Gastroesophageal sphincter (tissue), 4 donors: ENCODE data around the gene NTNG2. TPM values are rescaled to one million over a fixed set of nuclear protein-coding genes. Genes with fewer than 3 reads are reported as not detected.

ENCODE experiments used
- ATAC-seq: fragments of 150-250 bp; one replicate; pipeline ENCODE4 v1.9.1; 2016; ENCODE audit warnings: mild to moderate bottlenecking, moderate library complexity
- H3K27ac ChIP-seq, 4 donors: fragments of 200-600 bp; sonication (generic) in 3 of 4; 1 replicate in 3 of 4; 2 replicates in 1 of 4; pipeline ENCODE4 v1.5.1; 2016 to 2019
- H3K27me3 ChIP-seq: fragments of 200-600 bp; sonication (generic); one replicate; pipeline ENCODE4 v1.5.1; 2019
- H3K36me3 ChIP-seq, 2 donors: fragments of 200-600 bp; sonication (generic); one replicate each; pipeline ENCODE4 v1.5.1; 2019; ENCODE audit warnings: control low read depth in 1 of 2
- H3K4me1 ChIP-seq, 3 donors: fragments of 200-600 bp; sonication (generic); 1 replicate in 2 of 3; 2 replicates in 1 of 3; pipeline ENCODE4 v1.5.1; 2016 to 2019; ENCODE audit warnings: control low read depth in 2 of 3
- H3K4me3 ChIP-seq, 2 donors: fragments of 200-600 bp; sonication (generic); one replicate each; pipeline ENCODE4 v1.5.1; 2019; ENCODE audit warnings: mild to moderate bottlenecking in 1 of 2, moderate library complexity in 1 of 2
- H3K9me3 ChIP-seq, 3 donors: fragments of 200-600 bp; sonication (generic); one replicate each; pipeline ENCODE4 v1.5.1; 2017 to 2019; ENCODE audit warnings: control low read depth in 2 of 3
- EP300 ChIP-seq: sonication (generic); formaldehyde crosslinking; IDR thresholded peaks from one replicate; pipeline ENCODE4 v1.6.1; 2017; ENCODE audit warnings: antibody characterized with exemption, mild to moderate bottlenecking
- POLR2A ChIP-seq, 2 donors: fragments of 450-650 bp; IDR thresholded peaks; one replicate each; pipeline ENCODE4 v1.6.1; 2017; ENCODE audit warnings: antibody characterized with exemption in 2 of 2, mild to moderate bottlenecking in 2 of 2, moderate library complexity in 1 of 2
- POLR2AphosphoS5 ChIP-seq: sonication (generic); formaldehyde crosslinking; IDR thresholded peaks from one replicate; pipeline ENCODE4 v1.6.1; 2017; ENCODE audit warnings: antibody characterized with exemption
- WGBS, 2 donors: methylation state at CpG; one replicate each; pipeline ENCODE4 v1.1.5; 2018; ENCODE audit warnings: low coverage in 1 of 2; 5-methylcytosine and 5-hydroxymethylcytosine counted together
- total RNA-seq, 4 donors: library from RNA; depleted of rRNA; stranded (reverse); fragments of >200 nt; gene quantifications; one replicate each; pipeline ENCODE4 v1.1.0, GENCODE V29; 2016
- TF ChIP-seq, protein P1 (sequence below), 4 experiments: fragments of 200-600 bp in 2 of 4; fragments of 450-650 bp in 2 of 4; sonication (generic) in 1 of 4; IDR thresholded peaks; one replicate each; pipeline ENCODE4 v1.5.1; 2017 to 2019; ENCODE audit warnings: antibody characterized with exemption in 4 of 4, mild to moderate bottlenecking in 2 of 4, moderate library complexity in 2 of 4

NTNG2 gene
- total RNA-seq, 4 donors from 2014 or later = 0.81 to 1.6 (median 1.3) TPM

DNA sequence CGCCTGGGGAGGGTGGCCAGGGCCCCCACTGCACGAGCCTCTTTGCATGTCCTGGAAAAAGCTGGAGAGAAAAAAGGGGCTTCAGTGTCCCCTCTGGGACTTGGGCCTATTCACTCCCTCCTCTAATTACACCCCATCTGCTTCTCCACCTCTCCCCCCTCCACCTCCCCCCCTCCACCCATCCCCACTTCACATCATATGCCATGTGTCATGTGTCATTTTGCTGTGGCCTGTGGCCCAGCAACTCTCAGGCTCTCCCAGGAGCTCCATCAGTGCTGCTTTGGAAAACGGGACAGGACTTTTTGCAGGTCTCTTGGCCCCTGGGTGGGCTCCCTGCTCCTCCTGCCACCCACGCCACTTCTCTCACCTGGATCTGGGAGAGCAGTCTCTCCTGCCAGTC is 68.7 kb downstream of the NTNG2 start:
- H3K4me3 ChIP-seq = no peak overlapping the region
- TF ChIP-seq, protein P1, sequence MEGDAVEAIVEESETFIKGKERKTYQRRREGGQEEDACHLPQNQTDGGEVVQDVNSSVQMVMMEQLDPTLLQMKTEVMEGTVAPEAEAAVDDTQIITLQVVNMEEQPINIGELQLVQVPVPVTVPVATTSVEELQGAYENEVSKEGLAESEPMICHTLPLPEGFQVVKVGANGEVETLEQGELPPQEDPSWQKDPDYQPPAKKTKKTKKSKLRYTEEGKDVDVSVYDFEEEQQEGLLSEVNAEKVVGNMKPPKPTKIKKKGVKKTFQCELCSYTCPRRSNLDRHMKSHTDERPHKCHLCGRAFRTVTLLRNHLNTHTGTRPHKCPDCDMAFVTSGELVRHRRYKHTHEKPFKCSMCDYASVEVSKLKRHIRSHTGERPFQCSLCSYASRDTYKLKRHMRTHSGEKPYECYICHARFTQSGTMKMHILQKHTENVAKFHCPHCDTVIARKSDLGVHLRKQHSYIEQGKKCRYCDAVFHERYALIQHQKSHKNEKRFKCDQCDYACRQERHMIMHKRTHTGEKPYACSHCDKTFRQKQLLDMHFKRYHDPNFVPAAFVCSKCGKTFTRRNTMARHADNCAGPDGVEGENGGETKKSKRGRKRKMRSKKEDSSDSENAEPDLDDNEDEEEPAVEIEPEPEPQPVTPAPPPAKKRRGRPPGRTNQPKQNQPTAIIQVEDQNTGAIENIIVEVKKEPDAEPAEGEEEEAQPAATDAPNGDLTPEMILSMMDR (IDR thresholded peaks at IDR 0.05) = no peak
- TF ChIP-seq POLR2A (IDR thresholded peaks at IDR 0.05) (no peak), POLR2AphosphoS5 (no peak), EP300 (no peak)
- no peaks in the 10 kb centered on the region for H3K36me3 ChIP-seq
- H3K4me1 ChIP-seq = no peaks in the 10 kb centered on the region
- WGBS, 2 donors = 80% methylated on average over 1 of the region's 4 CpGs; no CpG with 5 or more reads in 1 of the 2 donors
- H3K9me3 ChIP-seq = no peaks in the 10 kb centered on the region
- H3K27me3 ChIP-seq = peaks cover 62% of the 10 kb centered on the region
- no peak overlapping the region for H3K27ac ChIP-seq
- ATAC-seq = no peak

DNA sequence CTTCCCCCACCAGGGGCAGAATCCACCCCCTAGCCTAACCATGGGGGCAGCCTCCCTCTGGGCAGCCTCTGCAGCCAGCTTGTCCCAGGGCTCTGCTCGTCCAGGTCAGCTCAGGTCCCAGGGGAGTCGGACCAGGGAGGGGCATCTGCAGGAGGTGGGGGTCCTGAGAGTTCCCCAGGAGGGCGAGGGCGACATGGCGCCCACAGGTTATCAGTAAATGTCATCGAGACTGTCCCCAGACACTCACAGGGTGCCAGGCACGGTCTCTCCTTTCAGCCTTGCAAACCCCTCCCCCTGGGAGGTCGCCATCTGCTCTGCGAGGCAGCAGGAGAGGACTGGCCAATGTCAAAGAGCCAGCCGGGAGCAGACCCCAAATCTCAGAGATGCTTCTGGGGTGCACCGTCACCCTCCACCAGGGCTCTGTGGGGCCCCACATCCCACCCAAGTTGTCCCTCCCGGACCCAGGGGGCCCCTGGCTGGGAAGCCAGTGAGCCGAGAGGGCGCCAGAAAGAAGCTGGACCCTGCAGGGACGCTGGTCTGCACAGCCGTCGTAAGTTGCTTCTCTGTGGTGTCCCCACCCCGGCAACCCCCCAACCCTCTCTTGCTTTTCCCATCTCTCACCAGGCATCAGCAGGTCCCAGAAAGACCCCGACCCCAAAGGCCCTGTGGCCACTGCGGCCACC is 69.3 kb downstream of the NTNG2 start:
- 70% methylated on average over 6 of the region's 20 CpGs; no CpG with 5 or more reads in 1 of the 2 donors for WGBS, 2 donors
- Histone ChIP-seq H3K4me3 (no peak overlapping the region), H3K4me1 (peaks cover 0 to under 1% (median 0%) of the 10 kb centered on the region in 3 donors), H3K27ac (no peak overlapping the region), H3K27me3 (peaks cover 67% of the 10 kb centered on the region), H3K36me3 (no peaks in the 10 kb centered on the region), H3K9me3 (no peaks in the 10 kb centered on the region)
- no peak for ATAC-seq
- no peak for TF ChIP-seq POLR2AphosphoS5

DNA sequence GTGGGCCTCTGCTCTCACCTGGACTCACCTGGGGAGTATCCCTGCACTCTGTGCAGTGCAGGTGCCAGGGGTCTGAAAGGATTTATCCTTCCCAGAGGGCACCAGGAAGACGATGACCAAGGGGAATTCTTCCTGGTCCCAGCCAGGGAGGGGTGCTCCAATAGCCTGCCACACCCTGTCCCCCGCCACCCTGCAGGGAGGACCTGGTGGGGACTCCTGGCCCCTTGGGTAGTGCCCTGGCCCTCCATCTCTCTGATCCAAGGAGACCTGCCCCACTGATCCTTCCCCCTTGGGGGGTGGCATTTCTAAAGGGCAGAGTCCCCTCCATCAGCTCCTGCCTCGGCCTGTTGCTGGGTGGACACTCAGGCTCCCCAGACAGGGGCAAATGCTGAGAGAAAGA is 70.7 kb downstream of the NTNG2 start:
- no peak overlapping the region for H3K27ac ChIP-seq
- no peak for ATAC-seq
- TF ChIP-seq POLR2A (IDR thresholded peaks at IDR 0.05) = no peak
- no peak for TF ChIP-seq EP300
- TF ChIP-seq, protein P1 (IDR thresholded peaks at IDR 0.05) = no peak
- no peak for TF ChIP-seq POLR2AphosphoS5
- peaks cover 59% of the 10 kb centered on the region for H3K27me3 ChIP-seq
- peaks cover 0 to 7% (median 0%) of the 10 kb centered on the region in 3 donors for H3K4me1 ChIP-seq
- H3K36me3 ChIP-seq = no peaks in the 10 kb centered on the region
- no peaks in the 10 kb centered on the region for H3K9me3 ChIP-seq
- WGBS, 2 donors = 60% methylated on average over 1 of the region's 3 CpGs; no CpG with 5 or more reads in 1 of the 2 donors
- no peak overlapping the region for H3K4me3 ChIP-seq

DNA sequence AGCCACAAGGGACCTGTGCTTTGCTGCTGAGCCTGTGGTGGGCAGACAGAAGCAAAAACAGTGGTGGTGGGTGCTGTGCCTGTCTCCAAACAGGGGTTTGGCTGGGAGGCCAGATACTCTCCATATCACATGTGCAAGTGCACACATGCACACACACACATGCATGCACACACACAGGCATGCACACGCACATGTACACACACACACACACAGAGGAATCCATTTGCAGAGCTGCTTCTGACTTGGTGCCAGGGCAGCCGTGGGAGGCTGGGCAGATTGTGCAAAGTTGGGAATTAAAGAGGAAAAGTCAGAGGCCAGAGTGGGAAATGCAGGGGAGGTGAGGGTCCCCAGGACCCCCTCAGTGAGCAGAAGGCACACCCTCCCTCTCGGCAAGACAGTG is 71.3 kb downstream of the NTNG2 start:
- 43 to 49% methylated on average over 1 to 2 of the region's 3 CpGs for WGBS, 2 donors
- Histone ChIP-seq H3K36me3 (no peaks in the 10 kb centered on the region), H3K9me3 (no peaks in the 10 kb centered on the region), H3K27me3 (peaks cover 53% of the 10 kb centered on the region), H3K27ac (no peak overlapping the region), H3K4me1 (peaks cover 0 to 7% (median 0%) of the 10 kb centered on the region in 3 donors), H3K4me3 (no peak overlapping the region)
- no peak for TF ChIP-seq POLR2A (IDR thresholded peaks at IDR 0.05)
- TF ChIP-seq, protein P1 (IDR thresholded peaks at IDR 0.05) = no peak
- TF ChIP-seq POLR2AphosphoS5 = no peak
- TF ChIP-seq EP300 = no peak
- no peak for ATAC-seq

DNA sequence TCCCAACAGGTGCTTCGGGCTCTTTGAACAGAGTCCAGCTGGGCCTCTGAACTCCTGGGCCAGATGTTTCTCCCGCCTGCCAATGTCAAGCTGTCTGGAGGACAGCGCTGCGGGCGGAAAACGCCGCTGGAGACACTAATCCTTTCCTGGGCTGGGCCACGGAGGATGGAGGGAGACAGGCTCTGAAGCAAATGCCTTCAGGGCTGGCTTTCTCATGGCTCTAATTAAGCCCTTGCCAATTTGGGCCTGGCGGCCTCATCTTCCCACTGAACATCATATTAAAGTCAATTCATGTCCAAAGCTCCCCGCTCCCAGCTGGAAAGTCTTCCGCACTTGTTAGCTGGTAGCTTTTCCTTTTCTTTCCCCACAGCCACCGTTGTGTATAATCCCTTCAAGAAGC is 72.7 kb downstream of the NTNG2 start:
- H3K36me3 ChIP-seq = no peaks in the 10 kb centered on the region
- no peak for ATAC-seq
- H3K4me3 ChIP-seq = no peak overlapping the region
- H3K27me3 ChIP-seq = peaks cover 43% of the 10 kb centered on the region
- H3K27ac ChIP-seq = no peak overlapping the region
- peaks cover 0 to 7% (median 0%) of the 10 kb centered on the region in 3 donors for H3K4me1 ChIP-seq
- 40 to 76% methylated on average over 2 to 3 of the region's 12 CpGs for WGBS, 2 donors
- H3K9me3 ChIP-seq = no peaks in the 10 kb centered on the region
- TF ChIP-seq POLR2A (IDR thresholded peaks at IDR 0.05) (no peak), POLR2AphosphoS5 (no peak), EP300 (no peak)
- TF ChIP-seq, protein P1 (IDR thresholded peaks at IDR 0.05) = no peak
